Measurements from ENCODE around the gene MLPH.

MLPH gene

DNA sequence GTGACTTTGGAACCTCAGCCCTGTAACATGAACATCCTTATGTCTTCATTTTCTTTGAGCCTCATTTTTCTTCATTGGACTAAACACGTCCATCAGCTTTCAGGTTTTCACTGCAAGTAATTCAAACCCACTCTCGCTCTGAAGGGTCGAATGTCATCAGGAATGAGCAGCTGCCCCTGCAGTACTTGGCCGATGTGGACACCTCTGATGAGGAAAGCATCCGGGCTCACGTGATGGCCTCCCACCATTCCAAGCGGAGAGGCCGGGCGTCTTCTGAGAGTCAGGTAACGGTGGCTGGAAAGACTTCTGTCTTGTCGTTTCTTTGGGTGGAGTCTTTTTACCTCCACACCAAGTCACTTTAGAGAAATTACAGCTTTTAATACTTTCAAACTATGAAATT lies 40.2 kb downstream of the MLPH start:
- DNase-seq: no peak

DNA sequence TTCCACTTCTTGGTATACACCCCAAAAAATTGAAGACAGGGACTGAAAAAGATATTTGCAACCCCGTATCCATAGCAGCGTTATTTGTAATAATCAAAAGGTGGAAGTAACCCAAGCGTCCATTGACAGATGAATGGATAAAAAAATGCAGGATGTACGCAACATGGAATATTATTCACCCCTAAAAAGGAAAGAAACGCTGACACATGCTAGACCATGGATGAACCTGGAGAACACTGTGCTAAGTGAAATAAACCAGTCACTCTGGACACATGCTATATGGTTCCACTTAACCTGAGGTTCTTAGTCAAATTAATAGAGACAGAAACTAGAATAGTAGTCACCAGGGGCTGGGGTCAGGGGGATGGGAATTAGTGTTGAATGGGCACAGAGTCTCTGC lies 40.7 kb downstream of the MLPH start:
- no peak for DNase-seq

DNA sequence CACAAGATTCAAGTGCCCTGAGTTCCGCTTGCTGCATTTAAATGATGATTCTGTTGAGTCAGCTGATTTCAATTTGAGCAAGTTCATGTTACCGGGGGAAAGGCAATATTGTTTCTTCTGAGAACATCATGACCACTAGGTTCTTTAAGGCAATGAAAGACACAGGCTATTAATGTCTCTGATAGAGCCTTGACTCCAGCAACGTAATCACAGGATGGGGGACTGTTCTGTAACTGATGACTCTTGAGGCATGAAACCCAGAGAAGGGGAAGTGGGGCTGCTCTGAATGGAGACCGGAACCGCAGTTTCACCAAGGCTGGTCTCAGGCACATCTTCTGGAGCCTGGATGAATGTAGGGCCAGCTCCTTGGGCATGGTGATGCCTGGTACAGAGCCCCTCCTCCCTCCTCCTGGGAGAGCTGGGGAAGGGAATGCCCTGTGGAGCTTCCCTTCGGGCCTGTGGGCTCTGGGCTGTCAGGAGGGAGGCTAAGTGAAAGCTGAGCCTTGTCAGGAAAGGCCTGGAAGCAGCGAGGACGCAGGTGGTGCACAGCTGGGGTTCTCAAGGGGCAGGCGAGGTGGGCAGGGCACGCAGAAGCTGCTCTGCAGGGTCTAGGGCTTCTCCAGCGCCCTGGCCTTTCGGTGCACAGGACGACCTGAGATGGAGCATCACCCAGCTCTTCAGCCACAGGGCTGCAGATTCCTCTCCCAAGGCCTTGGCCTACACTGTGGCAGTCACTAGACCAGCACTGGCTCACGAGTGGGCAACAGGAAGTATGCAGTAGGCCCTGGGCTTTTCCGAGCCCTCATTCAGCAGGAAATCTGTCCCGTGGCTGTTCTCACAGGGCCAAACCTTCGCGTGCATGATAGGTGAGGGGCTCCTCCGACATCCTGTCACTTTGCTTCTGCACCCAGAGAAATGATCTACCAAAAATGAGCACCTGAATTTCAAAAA lies 42.7 kb downstream of the MLPH start:
- peak; percentile 40 to 44 for DNase-seq

DNA sequence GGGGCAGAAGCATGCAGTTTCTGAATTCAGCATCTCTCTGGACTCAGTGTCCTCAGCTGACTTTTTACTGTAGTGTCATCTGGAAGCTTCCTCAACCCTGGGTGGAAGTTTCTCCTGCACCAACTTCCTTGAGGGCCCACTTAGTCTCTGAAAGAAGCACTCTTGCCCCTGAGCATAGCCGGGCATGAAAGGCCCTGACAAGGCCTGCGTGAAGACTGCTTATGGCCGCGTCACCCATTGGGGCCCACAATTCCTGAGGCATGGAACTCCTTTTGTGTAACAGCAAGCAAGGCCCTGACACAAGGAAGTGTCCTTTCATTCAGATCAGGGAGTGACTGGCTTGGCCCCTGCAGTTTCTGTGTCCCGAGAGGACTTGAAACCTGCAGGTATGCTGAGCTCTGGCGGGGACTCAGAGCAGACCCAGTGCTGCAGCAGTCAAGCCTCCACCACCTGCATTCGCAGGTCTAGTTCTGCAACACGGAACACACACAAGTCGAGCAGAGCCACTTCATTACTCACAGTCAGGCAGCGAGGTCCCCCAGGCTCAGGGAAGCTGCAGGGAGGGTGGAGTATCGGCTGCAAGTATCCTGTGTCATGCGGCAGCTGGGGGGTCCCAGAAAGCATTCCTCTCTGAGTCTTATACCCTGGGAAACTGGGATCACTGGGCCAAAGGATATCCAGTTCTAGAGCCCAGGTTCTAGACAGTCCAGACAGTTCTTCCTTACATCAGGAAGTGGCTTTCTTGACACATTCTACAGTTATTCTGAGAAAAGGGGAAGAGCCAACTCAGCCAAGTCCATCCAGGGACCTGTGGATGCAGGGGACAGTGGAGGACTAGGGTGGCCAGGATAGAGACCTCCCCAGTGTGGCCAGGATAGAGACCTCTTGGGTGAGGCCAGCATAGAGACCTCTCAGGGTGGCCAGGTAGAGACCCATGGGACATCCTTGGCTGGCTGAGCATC lies 43.7 kb downstream of the MLPH start:
- DNase-seq: peak in 1 of 2 donors; percentile 41

GRCh38 chr2:237532160-237532559 lies 45.1 kb downstream of the MLPH start:
- no peak for DNase-seq

DNA sequence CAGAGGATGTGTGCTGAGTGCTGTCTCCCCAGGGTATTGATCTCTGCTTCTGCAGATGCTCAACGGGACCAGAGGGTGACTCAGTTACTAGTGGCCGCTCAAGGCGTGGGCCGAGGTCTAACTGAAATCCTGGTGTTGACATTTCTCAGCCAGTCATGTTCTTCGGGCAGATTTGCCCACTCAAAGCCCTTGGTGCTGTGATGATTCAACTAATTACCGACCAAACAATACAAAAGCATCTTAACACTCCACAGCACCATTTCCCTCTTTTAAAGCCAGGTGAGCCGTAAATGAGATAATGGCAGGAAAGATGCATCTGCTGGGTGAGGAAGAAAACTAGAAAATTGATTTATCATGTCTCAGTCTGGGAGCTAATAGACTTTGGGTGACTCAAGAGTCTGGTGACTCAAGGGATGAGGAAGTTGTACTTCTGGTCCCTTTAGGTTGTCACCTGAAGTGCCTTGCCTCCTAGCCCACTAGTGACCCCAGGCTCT lies 46.7 kb downstream of the MLPH start:
- DNase-seq: peak in 1 of 2 donors; percentile 17

- no peak for DNase-seq
Measured at GRCh38 chr2:237534380-237534779, 47.3 kb downstream of the MLPH start.

DNA sequence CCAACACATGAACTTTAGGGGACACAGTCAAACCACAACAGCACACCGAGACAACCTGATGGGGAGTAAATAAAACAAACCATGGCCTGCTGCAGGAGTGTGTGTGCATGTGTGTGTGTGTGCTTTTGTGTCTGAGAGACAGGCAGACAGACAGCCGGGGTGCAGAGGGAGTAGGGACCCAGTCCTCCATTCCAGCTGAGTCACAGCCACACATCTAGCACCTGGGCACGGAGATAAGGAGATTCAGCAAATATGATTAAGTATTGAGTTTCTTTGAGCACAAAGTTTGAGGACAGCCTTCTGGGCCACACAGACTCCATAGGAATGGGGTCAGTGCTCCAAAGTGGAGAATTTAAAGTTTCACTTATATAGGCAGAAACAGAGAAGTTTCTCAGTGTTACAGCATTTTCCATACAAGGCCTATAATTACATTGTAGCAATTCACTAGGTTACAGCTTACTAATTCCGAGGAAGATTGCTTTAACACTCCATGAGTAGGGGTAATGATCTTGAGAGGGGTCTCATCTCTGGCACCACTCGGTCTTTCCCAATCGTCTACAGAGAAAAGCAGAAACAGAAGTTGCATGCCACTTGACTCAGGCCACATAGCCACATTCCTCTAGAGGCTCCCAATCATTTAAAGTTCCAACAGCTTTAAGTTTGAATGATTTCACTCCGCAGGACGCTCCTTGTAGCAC lies 48.5 kb downstream of the MLPH start:
- DNase-seq: no peak

DNA sequence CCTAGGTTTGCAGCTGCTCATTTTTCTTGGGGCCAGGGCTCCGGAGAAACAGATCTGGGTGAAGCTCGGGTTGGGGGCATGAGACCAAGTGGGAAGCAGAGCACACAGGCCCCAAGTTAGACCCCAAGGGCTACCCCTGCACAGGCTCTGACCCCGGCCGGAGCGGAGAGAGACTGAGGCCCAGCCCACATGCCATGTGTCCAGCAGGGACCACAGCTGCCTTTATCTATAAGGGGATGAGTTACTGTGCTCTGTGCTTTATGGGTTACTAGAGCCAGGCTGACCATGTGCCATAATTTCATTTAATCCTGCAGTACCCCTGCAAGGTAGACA lies 49.0 kb downstream of the MLPH start:
- no peak for DNase-seq

DNA sequence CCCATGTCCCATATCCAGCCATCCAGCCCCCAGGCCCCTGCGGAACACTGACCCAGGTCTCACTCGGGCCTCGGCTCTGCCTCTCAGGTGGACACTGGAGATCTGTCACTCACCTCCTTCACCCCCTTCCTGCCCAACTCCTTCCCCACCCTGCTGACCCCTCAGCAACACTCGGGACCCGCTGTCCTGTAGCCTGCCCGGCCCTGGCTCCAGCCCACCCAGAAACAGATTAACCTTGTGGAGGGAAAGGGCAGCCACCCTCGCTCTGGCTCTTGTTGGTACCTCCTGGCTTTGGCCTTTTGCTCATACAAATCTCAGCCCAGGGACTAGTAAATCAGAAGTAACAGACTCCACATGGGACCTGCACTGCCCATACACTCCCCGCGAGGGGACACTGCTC lies 49.6 kb downstream of the MLPH start:
- no peak for DNase-seq

DNA sequence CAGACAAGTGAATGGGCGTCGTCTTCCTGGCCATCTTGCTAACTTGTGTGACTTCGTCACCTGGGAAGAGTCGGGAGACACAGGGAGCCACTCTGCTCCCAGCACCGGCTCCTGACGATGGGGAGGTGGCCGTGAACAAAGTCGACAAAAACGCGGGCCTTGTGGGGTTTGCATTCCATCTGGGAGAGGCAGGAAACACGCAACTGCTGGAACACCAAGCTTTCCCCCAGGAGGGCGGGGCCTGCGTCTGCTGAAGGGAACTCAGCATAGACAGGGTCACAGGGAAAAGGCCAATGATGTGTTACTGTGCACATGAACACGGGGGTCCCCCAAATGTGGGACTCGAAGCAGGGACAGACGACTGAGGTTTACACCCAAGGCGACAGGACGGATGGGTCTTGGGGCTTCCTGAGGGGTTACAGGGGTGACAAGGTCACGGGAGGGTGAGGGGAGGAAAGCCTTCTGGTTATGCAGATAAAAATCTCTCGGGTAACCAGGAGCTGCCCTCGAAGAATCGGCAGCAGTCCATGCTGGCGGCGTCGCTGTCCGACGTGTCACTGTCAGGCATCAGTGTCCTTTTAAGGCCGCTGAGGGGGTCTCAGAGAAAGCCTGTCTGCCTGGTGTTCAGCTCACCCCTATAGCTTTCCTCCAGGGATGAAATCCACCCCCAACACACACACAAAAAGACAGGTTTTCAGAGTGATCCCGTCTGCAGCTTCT lies 51.1 kb downstream of the MLPH start:
- no peak for DNase-seq

DNA sequence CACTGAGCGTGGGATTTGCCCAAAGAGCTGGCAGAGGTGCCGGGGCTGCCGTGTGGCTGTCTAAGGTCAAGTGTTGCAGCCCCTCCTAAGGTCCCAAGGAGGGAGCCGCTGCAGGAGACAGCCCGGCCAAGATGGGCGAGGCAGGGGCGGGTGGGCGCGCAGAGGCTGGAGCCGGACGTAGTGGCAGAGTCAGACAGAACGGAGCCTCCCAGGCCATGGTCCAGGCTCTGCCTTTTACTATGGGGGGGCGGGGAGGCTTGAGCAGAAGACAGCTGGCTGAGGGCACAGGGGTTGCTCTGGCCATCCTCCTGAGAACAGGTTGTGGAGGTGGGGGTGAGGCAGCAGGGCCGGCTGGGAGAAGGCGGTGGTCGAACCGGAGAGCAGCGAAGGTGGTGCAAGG lies 51.9 kb downstream of the MLPH start:
- no peak for DNase-seq

DNA sequence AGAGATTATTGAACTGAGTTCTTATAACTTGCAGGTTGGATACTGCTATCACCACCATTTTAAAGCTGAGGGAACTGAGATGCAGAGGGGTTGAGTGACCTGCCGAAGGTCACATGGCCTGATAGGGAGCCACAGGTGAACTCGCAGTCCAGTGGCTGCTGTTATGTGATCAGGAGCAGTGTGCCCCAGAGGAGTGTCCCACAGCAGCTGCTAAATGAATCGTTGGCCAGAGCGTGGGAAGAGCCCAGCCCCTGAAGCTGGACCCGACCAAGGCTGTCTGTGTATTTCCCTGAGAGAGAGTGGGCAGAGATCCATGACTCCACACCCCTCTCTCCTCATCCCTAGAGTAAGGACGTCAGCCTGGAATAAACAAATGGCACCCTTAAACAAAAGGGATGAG lies 52.6 kb downstream of the MLPH start:
- DNase-seq: no peak

- no peak for DNase-seq
Measured at GRCh38 chr2:237540223-237540775, 53.2 kb downstream of the MLPH start.

GRCh38 chr2:237540823-237541222 lies 53.8 kb downstream of the MLPH start:
- no peak for DNase-seq

- no peak for DNase-seq
Measured at GRCh38 chr2:237541243-237541642, 54.2 kb downstream of the MLPH start.

GRCh38 chr2:237542001-237542704 lies 55.1 kb downstream of the MLPH start:
- no peak for DNase-seq

GRCh38 chr2:237546040-237546875 lies 59.2 kb downstream of the MLPH start:
- no peak for DNase-seq

GRCh38 chr2:237546876-237547395 lies 59.9 kb downstream of the MLPH start:
- DNase-seq: no peak

DNA sequence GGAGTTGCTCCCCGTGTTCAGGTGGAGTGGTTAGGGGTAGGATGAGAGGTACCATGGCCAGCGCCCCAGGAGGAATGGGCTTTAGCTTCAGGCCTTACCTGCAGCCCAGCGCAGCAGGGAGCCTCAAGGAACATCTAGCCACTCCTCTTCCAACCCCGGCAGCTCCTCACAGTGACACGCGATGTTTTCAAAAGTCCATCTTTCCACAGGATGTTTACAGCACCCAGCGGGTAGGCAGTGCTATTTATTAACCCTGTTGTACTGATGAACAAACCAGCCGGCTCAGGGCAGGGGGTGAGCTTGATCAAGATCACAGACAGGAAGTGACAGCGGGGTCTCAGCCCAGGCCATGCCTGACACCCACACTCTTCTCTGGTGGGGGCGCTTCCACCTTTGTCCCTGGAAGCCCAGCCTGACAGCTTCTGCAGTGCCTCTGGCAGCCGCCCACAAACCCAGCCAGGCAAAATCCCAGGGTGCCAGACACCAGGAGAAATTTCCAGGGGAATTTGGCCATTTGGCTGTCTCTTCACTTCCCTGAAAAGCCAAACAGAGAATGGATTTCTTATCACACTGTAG lies 60.9 kb downstream of the MLPH start:
- no peak for DNase-seq
